Measurements from ENCODE around the gene LIMCH1.

DNA sequence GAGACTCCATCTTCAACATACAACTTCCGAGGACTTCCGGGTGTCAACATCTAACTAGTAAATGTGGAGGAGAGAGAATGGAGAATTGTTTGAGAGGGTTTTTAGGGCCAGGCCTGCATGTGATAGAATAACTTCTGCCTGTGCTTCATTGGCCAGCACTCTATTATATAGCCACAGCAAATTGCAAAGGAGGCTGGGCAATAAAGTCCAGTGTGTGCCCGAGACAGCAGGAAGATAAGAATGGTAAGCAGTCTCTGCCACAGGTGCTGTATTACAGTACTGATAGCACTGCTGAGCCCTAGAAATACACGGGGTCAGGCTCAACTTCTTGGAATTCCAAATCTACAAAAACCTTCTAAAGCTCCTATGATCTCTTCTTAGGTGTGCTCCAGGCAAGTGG lies 20.8 kb upstream of the LIMCH1 start:
- TF ChIP-seq, protein P1, sequence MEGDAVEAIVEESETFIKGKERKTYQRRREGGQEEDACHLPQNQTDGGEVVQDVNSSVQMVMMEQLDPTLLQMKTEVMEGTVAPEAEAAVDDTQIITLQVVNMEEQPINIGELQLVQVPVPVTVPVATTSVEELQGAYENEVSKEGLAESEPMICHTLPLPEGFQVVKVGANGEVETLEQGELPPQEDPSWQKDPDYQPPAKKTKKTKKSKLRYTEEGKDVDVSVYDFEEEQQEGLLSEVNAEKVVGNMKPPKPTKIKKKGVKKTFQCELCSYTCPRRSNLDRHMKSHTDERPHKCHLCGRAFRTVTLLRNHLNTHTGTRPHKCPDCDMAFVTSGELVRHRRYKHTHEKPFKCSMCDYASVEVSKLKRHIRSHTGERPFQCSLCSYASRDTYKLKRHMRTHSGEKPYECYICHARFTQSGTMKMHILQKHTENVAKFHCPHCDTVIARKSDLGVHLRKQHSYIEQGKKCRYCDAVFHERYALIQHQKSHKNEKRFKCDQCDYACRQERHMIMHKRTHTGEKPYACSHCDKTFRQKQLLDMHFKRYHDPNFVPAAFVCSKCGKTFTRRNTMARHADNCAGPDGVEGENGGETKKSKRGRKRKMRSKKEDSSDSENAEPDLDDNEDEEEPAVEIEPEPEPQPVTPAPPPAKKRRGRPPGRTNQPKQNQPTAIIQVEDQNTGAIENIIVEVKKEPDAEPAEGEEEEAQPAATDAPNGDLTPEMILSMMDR (IDR thresholded peaks at IDR 0.05), result no peak
- no peak for TF ChIP-seq POLR2A (IDR thresholded peaks at IDR 0.05)

All from testis (tissue), 2 donors.